SJCRH30 (cell line): ENCODE data around the gene ADGRE2. TPM values are rescaled to one million over a fixed set of nuclear protein-coding genes. Genes with fewer than 3 reads are reported as not detected.
"Not testable (repeated sequence)": the region's sequence is repeated elsewhere in the genome, so short reads cannot be mapped to it uniquely, and the experiment has no call there.

ENCODE experiments used
- DNase-seq, 2 experiments: peaks; one replicate each; pipeline ENCODE4 v3.0.0-alpha.2; 2015 to 2020
- H3K27ac ChIP-seq: fragments of 250-450 bp; sonication (Bioruptor Pico); 2 replicates; pipeline ENCODE4 v1.5.1; 2020; ENCODE audit warnings: mild to moderate bottlenecking, moderate library complexity
- H3K27me3 ChIP-seq: fragments of 250-450 bp; sonication (Bioruptor Pico); 2 replicates; pipeline ENCODE4 v1.5.1; 2020; ENCODE audit warnings: mild to moderate bottlenecking, moderate library complexity
- H3K36me3 ChIP-seq: fragments of 250-450 bp; sonication (Bioruptor Pico); 2 replicates; pipeline ENCODE4 v1.5.1; 2020; ENCODE audit warnings: mild to moderate bottlenecking, moderate library complexity
- H3K4me1 ChIP-seq: fragments of 250-450 bp; sonication (Bioruptor Pico); 2 replicates; pipeline ENCODE4 v1.5.1; 2020; ENCODE audit warnings: mild to moderate bottlenecking, moderate library complexity
- H3K4me3 ChIP-seq: fragments of 250-450 bp; sonication (Bioruptor Pico); 2 replicates; pipeline ENCODE4 v1.5.1; 2020; ENCODE audit warnings: mild to moderate bottlenecking, moderate library complexity
- H3K9me3 ChIP-seq: fragments of 250-450 bp; sonication (Bioruptor Pico); replicated peaks from 2 replicates; pipeline ENCODE4 v1.5.1; 2020; ENCODE audit warnings: mild to moderate bottlenecking, moderate library complexity
- total RNA-seq: library from RNA; depleted of rRNA; stranded (reverse); fragments of >200 nt; shearing (Covaris generic); gene quantifications from 2 replicates; pipeline ENCODE4 v1.2.3, GENCODE V29; 2014

Gene ADGRE2
- total RNA-seq, 1 experiment from 2014 or later, result 0.85 TPM

GRCh38 chr19:14784730-14785101 lies 6.4 kb upstream of the ADGRE2 start:
- H3K4me1 ChIP-seq, H3K27me3 ChIP-seq, H3K36me3 ChIP-seq, H3K9me3 ChIP-seq: not testable (repeated sequence)
- DNase-seq, result peak; percentile 70 to 77
- Histone ChIP-seq H3K27ac (peak overlapping the region; percentile 84), H3K4me3 (peak overlapping the region; percentile 28)

GRCh38 chr19:14783410-14783998 lies 5.1 kb upstream of the ADGRE2 start:
- H3K36me3 ChIP-seq, H3K27ac ChIP-seq, H3K4me3 ChIP-seq, H3K4me1 ChIP-seq, H3K9me3 ChIP-seq, DNase-seq, H3K27me3 ChIP-seq: not testable (repeated sequence)

GRCh38 chr19:14782626-14783409 lies 4.5 kb upstream of the ADGRE2 start:
- H3K27ac ChIP-seq, result no peak overlapping the region
- H3K36me3 ChIP-seq, result no peaks in the 10 kb centered on the region
- H3K4me1 ChIP-seq, result peaks cover 7% of the 10 kb centered on the region; the same call in 1 of the 2 replicates
- no peaks in the 10 kb centered on the region; the same call in 1 of the 2 replicates for H3K27me3 ChIP-seq
- H3K4me3 ChIP-seq, result no peak overlapping the region
- no peak for DNase-seq
- H3K9me3 ChIP-seq, result 0 out of 2 replicates have a peak, but pooled peaks cover 3% of the 10 kb centered on the region

- not testable (repeated sequence) for H3K9me3 ChIP-seq, H3K27ac ChIP-seq, H3K4me1 ChIP-seq, H3K36me3 ChIP-seq, DNase-seq, H3K27me3 ChIP-seq, H3K4me3 ChIP-seq
Observed at GRCh38 chr19:14781713-14782536, 3.6 kb upstream of the ADGRE2 start.

GRCh38 chr19:14780622-14781225 lies 2.4 kb upstream of the ADGRE2 start:
- not testable (repeated sequence) for H3K36me3 ChIP-seq, H3K27me3 ChIP-seq, H3K4me1 ChIP-seq, H3K9me3 ChIP-seq, DNase-seq, H3K4me3 ChIP-seq, H3K27ac ChIP-seq

- no peak overlapping the region for H3K27ac ChIP-seq
- no peaks in the 10 kb centered on the region for H3K9me3 ChIP-seq
- H3K4me1 ChIP-seq, result peaks cover under 1% of the 10 kb centered on the region; the same call in 1 of the 2 replicates
- H3K27me3 ChIP-seq, result peaks cover 9% of the 10 kb centered on the region; the same call in 1 of the 2 replicates
- H3K4me3 ChIP-seq, result no peak overlapping the region
- no peak for DNase-seq
- H3K36me3 ChIP-seq, result no peaks in the 10 kb centered on the region
Observed at GRCh38 chr19:14779151-14779550, 791 bp upstream of the ADGRE2 start.

- H3K36me3 ChIP-seq, DNase-seq, H3K4me1 ChIP-seq, H3K27ac ChIP-seq, H3K4me3 ChIP-seq, H3K27me3 ChIP-seq, H3K9me3 ChIP-seq: not testable (repeated sequence)
Observed at GRCh38 chr19:14777645-14778044, 715 bp downstream of the ADGRE2 start.

- no peaks in the 10 kb centered on the region for H3K9me3 ChIP-seq
Observed at GRCh38 chr19:14775869-14776586, 2.3 kb downstream of the ADGRE2 start.

GRCh38 chr19:14775326-14775725 lies 3.0 kb downstream of the ADGRE2 start:
- DNase-seq, H3K36me3 ChIP-seq, H3K9me3 ChIP-seq, H3K4me1 ChIP-seq, H3K27ac ChIP-seq, H3K4me3 ChIP-seq, H3K27me3 ChIP-seq: not testable (repeated sequence)

More at GRCh38 chr19:14775869-14776586, 2.3 kb downstream of the ADGRE2 start:
- no peak for DNase-seq
- Histone ChIP-seq H3K4me1 (no peaks in the 10 kb centered on the region), H3K27me3 (peaks cover 9% of the 10 kb centered on the region; the same call in 1 of the 2 replicates), H3K36me3 (no peaks in the 10 kb centered on the region), H3K4me3 (peak overlapping the region; percentile 48), H3K27ac (no peak overlapping the region)

- DNase-seq, result no peak
- H3K4me3 ChIP-seq, result no peak overlapping the region
- no peaks in the 10 kb centered on the region for H3K4me1 ChIP-seq
- H3K27ac ChIP-seq, result no peak overlapping the region
- peaks cover 9% of the 10 kb centered on the region; the same call in 1 of the 2 replicates for H3K27me3 ChIP-seq
- H3K9me3 ChIP-seq, result no peaks in the 10 kb centered on the region
- H3K36me3 ChIP-seq, result no peaks in the 10 kb centered on the region
Observed at GRCh38 chr19:14774373-14774772, 4.0 kb downstream of the ADGRE2 start.

GRCh38 chr19:14773722-14774121 lies 4.6 kb downstream of the ADGRE2 start:
- not testable (repeated sequence) for H3K9me3 ChIP-seq, H3K36me3 ChIP-seq, H3K27me3 ChIP-seq, H3K27ac ChIP-seq, DNase-seq, H3K4me3 ChIP-seq, H3K4me1 ChIP-seq

GRCh38 chr19:14772995-14773394 lies 5.4 kb downstream of the ADGRE2 start:
- no peaks in the 10 kb centered on the region for H3K9me3 ChIP-seq
- H3K4me3 ChIP-seq, result no peak overlapping the region
- H3K4me1 ChIP-seq, result no peaks in the 10 kb centered on the region
- H3K27ac ChIP-seq, result no peak overlapping the region
- DNase-seq, result no peak
- peaks cover 9% of the 10 kb centered on the region; the same call in 1 of the 2 replicates for H3K27me3 ChIP-seq
- H3K36me3 ChIP-seq, result no peaks in the 10 kb centered on the region

- no peak overlapping the region for H3K27ac ChIP-seq
- H3K9me3 ChIP-seq, result no peaks in the 10 kb centered on the region
- no peaks in the 10 kb centered on the region for H3K36me3 ChIP-seq
- H3K4me1 ChIP-seq, result no peaks in the 10 kb centered on the region
- H3K4me3 ChIP-seq, result no peak overlapping the region
- no peak for DNase-seq
- H3K27me3 ChIP-seq, result peaks cover 9% of the 10 kb centered on the region; the same call in 1 of the 2 replicates
Observed at GRCh38 chr19:14772467-14772866, 5.9 kb downstream of the ADGRE2 start.
